HEK293 (cell line): Measurements from ENCODE around the gene BCR.

ENCODE experiments used
- CTCF ChIA-PET: fragments of 350-600 bp; formaldehyde crosslinking; extraction: SDS; loops from one replicate; lab custom pipeline; 2021; ENCODE audit warnings: antibody characterized with exemption; lab: Yijun Ruan, JAX
- POLR2A ChIA-PET: fragments of 300-600 bp; formaldehyde crosslinking; extraction: SDS; loops from one replicate; lab custom pipeline; 2020; ENCODE audit warnings: antibody characterized with exemption, inconsistent platforms; lab: Yijun Ruan, JAX
- H3K27ac ChIP-seq: fragments of 200-500 bp; sonication (Bioruptor generic); 2 replicates; pipeline ENCODE4 v1.5.1; 2014; ENCODE audit warnings: low read depth, low read length, control low read depth, inconsistent platforms; ENCODE audit errors: extremely low read depth
- H3K36me3 ChIP-seq, 2 experiments: fragments of 200-500 bp in 1 of 2; sonication (Bioruptor generic) in 1 of 2; 1 replicate in 1 of 2; 2 replicates in 1 of 2; pipeline ENCODE4 v1.5.1; 2014 to 2017; ENCODE audit warnings: inconsistent platforms in 2 of 2, low read length in 2 of 2; ENCODE audit not compliant: control insufficient read depth in 2 of 2, insufficient read depth in 1 of 2
- H3K4me1 ChIP-seq: fragments of 200-500 bp; sonication (Bioruptor generic); 2 replicates; pipeline ENCODE4 v1.5.1; 2014; ENCODE audit warnings: mild to moderate bottlenecking, low read length, inconsistent platforms; ENCODE audit not compliant: control insufficient read depth, insufficient read depth
- H3K4me3 ChIP-seq: 2 replicates; pipeline ENCODE4 v1.5.1; 2011; ENCODE audit warnings: low read depth, mild to moderate bottlenecking, control low read depth, low read length, moderate library complexity
- H3K9me3 ChIP-seq: fragments of 200-500 bp; sonication (Bioruptor generic); 2 replicates; pipeline ENCODE4 v1.5.1; 2014; ENCODE audit warnings: low read depth, low read length, inconsistent platforms; ENCODE audit not compliant: control insufficient read depth, insufficient read depth
- PATZ1 ChIP-seq: fragments of 450-650 bp; formaldehyde crosslinking; IDR thresholded peaks from 2 replicates; pipeline ENCODE4 v1.5.1; 2016; ENCODE audit warnings: missing biosample characterization, missing genetic modification characterization
- RBAK ChIP-seq: fragments of 450-650 bp; formaldehyde crosslinking; IDR thresholded peaks from 2 replicates; pipeline ENCODE4 v1.5.1; 2016; ENCODE audit warnings: missing biosample characterization, missing genetic modification characterization
- REST ChIP-seq: fragments of 450-650 bp; formaldehyde crosslinking; IDR thresholded peaks from 2 replicates; pipeline ENCODE4 v1.5.1; 2016; ENCODE audit warnings: missing biosample characterization, missing genetic modification characterization
- WT1 ChIP-seq: fragments of 450-650 bp; formaldehyde crosslinking; IDR thresholded peaks from 2 replicates; pipeline ENCODE4 v1.5.1; 2016; ENCODE audit warnings: missing biosample characterization, missing genetic modification characterization
- ZNF16 ChIP-seq: fragments of 450-650 bp; formaldehyde crosslinking; IDR thresholded peaks from 2 replicates; pipeline ENCODE4 v1.5.1; 2016; ENCODE audit warnings: low read depth, missing biosample characterization, missing genetic modification characterization
- ZNF169 ChIP-seq: fragments of 450-650 bp; formaldehyde crosslinking; IDR thresholded peaks from 2 replicates; pipeline ENCODE4 v1.5.1; 2016; ENCODE audit warnings: missing biosample characterization, missing genetic modification characterization
- ZNF18 ChIP-seq: fragments of 450-650 bp; formaldehyde crosslinking; IDR thresholded peaks from 2 replicates; pipeline ENCODE4 v1.5.1; 2016; ENCODE audit warnings: missing biosample characterization, missing genetic modification characterization
- ZNF19 ChIP-seq: fragments of 450-650 bp; formaldehyde crosslinking; IDR thresholded peaks from 2 replicates; pipeline ENCODE4; 2016; ENCODE audit warnings: missing biosample characterization, missing genetic modification characterization, low read depth
- ZNF2 ChIP-seq: fragments of 450-650 bp; formaldehyde crosslinking; IDR thresholded peaks from 2 replicates; pipeline ENCODE4 v1.5.1; 2016; ENCODE audit warnings: missing biosample characterization, missing genetic modification characterization
- ZNF23 ChIP-seq: fragments of 450-650 bp; formaldehyde crosslinking; IDR thresholded peaks from 2 replicates; pipeline ENCODE4 v1.5.1; 2016; ENCODE audit warnings: missing biosample characterization, missing genetic modification characterization, borderline replicate concordance
- ZNF48 ChIP-seq: fragments of 450-650 bp; formaldehyde crosslinking; IDR thresholded peaks from 2 replicates; pipeline ENCODE4 v1.5.1; 2016; ENCODE audit warnings: missing biosample characterization, missing genetic modification characterization
- ZNF514 ChIP-seq: fragments of 450-650 bp; formaldehyde crosslinking; IDR thresholded peaks from 2 replicates; pipeline ENCODE4 v1.5.1; 2016; ENCODE audit warnings: missing biosample characterization, missing genetic modification characterization
- ZNF596 ChIP-seq: fragments of 450-650 bp; IDR thresholded peaks from 2 replicates; pipeline ENCODE4 v1.5.0; 2018; ENCODE audit warnings: missing biosample characterization, mild to moderate bottlenecking, missing genetic modification characterization, moderate library complexity
- ZNF654 ChIP-seq: fragments of 450-650 bp; formaldehyde crosslinking; IDR thresholded peaks from 2 replicates; pipeline ENCODE4 v1.5.1; 2016; ENCODE audit warnings: low read depth, missing biosample characterization, missing genetic modification characterization
- ZNF704 ChIP-seq: fragments of 450-650 bp; formaldehyde crosslinking; IDR thresholded peaks from 2 replicates; pipeline ENCODE4 v1.5.1; 2016; ENCODE audit warnings: missing biosample characterization, missing genetic modification characterization
- ZNF776 ChIP-seq: fragments of 450-650 bp; formaldehyde crosslinking; IDR thresholded peaks from 2 replicates; pipeline ENCODE4 v1.5.0; 2017; ENCODE audit warnings: missing biosample characterization, missing genetic modification characterization, borderline replicate concordance
- ZNF785 ChIP-seq: fragments of 450-650 bp; formaldehyde crosslinking; IDR thresholded peaks from 2 replicates; pipeline ENCODE4 v1.5.1; 2016; ENCODE audit warnings: missing biosample characterization, missing genetic modification characterization
- ZNF791 ChIP-seq: fragments of 450-650 bp; formaldehyde crosslinking; IDR thresholded peaks from 2 replicates; pipeline ENCODE4 v1.5.1; 2016; ENCODE audit warnings: missing biosample characterization, missing genetic modification characterization
- TF ChIP-seq, protein P1 (sequence below): fragments of 450-650 bp; formaldehyde crosslinking; IDR thresholded peaks from 2 replicates; pipeline ENCODE4 v1.5.1; 2017; ENCODE audit warnings: missing biosample characterization, missing genetic modification characterization

Gene BCR

DNA sequence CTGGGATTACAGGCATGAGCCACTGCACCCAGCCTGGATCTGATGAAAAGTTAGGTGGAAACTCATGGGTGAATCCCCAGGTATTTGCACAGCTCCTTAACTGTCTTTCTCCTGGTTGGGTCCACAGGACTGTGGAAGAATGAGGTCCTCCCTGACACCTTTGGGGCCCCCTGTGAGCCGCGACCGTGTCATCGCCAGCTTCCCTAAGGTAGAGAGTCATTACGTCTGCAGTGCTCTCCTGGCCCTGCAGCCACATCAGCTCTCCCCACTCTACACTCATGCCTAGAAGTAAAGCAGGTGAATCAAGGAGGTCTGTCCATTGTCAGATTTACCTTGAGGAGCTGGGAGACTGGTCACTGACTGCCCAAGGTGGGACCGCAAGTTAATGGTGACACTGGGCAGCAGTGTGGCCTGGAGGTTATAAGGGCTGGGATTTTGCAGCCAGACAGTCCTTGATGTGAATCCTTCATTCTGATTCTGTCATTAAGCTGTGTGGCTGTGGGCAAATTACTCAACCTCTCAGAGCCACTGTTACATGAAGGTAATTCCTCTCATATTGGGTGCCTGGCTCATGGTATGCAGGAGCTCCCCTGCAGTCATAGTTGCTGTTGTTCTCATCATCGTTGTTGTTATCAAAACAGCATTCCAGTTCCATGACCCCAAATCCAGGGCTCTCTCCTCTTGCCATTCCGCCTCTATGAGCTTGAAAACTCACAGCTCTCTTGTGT, 33.7 kb upstream of the BCR start:
- POLR2A ChIA-PET, result interaction anchor here (1.3 kb wide), 2 partner anchors 10 to 34 kb away, joined by 4 to 5 read pairs; no protein-coding TSS in a partner anchor
- Histone ChIP-seq H3K36me3 (peaks cover 0 to 45% of the 10 kb centered on the region in 2 experiments; a peak in 1 of 3 replicates), H3K27ac (no peak overlapping the region), H3K4me1 (peaks cover 5% of the 10 kb centered on the region; the same call in 1 of the 2 replicates), H3K4me3 (no peak overlapping the region), H3K9me3 (no peaks in the 10 kb centered on the region)
- CTCF ChIA-PET, result interaction anchor here (0.5 to 2.2 kb wide), 10 partner anchors 10 to 750 kb away, joined by 3 to 11 read pairs (median 4); no protein-coding TSS in a partner anchor
- no peak for TF ChIP-seq ZNF2 (tag by site-specific recombination)
- TF ChIP-seq ZNF19, result no peak
- TF ChIP-seq ZNF169 (tag by site-specific recombination), result no peak
- TF ChIP-seq ZNF654, result no peak
- no peak for TF ChIP-seq RBAK (tag by site-specific recombination)
- no peak for TF ChIP-seq ZNF704
- no peak for TF ChIP-seq ZNF48 (tag by site-specific recombination)
- no peak for TF ChIP-seq ZNF23 (tag by site-specific recombination)
- TF ChIP-seq ZNF16 (tag by site-specific recombination), result no peak
- TF ChIP-seq ZNF791 (tag by site-specific recombination), result no peak
- no peak for TF ChIP-seq ZNF514 (tag by site-specific recombination)
- TF ChIP-seq ZNF785 (tag by site-specific recombination), result no peak
- TF ChIP-seq REST, result no peak
- TF ChIP-seq, protein P1, sequence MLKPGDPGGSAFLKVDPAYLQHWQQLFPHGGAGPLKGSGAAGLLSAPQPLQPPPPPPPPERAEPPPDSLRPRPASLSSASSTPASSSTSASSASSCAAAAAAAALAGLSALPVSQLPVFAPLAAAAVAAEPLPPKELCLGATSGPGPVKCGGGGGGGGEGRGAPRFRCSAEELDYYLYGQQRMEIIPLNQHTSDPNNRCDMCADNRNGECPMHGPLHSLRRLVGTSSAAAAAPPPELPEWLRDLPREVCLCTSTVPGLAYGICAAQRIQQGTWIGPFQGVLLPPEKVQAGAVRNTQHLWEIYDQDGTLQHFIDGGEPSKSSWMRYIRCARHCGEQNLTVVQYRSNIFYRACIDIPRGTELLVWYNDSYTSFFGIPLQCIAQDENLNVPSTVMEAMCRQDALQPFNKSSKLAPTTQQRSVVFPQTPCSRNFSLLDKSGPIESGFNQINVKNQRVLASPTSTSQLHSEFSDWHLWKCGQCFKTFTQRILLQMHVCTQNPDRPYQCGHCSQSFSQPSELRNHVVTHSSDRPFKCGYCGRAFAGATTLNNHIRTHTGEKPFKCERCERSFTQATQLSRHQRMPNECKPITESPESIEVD (tag by site-specific recombination), result no peak
- TF ChIP-seq ZNF776 (tag by site-specific recombination), result no peak
- no peak for TF ChIP-seq PATZ1 (tag by site-specific recombination)
- no peak for TF ChIP-seq WT1 (tag by site-specific recombination)
- TF ChIP-seq ZNF18 (tag by site-specific recombination), result no peak
- no peak for TF ChIP-seq ZNF596
